Erythroblast (primary cell): ENCODE results near the gene APAF1.
"Not testable (repeated sequence)": the region's sequence is repeated elsewhere in the genome, so short reads cannot be mapped to it uniquely, and the experiment has no call there.

Source experiments
- DNase-seq, 2 experiments: peaks; one replicate each; lab custom pipeline; 2025; lab: John Stamatoyannopoulos, UW
- GATA1 ChIP-seq: IDR thresholded peaks from 2 replicates; pipeline ENCODE4 v1.6.1; 2011; ENCODE audit warnings: low read depth, mild to moderate bottlenecking, control low read depth, low read length, moderate library complexity
- POLR2A ChIP-seq: IDR thresholded peaks from 2 replicates; pipeline ENCODE4 v1.6.1; 2011; ENCODE audit warnings: mild to moderate bottlenecking, low read length

APAF1 gene

DNA sequence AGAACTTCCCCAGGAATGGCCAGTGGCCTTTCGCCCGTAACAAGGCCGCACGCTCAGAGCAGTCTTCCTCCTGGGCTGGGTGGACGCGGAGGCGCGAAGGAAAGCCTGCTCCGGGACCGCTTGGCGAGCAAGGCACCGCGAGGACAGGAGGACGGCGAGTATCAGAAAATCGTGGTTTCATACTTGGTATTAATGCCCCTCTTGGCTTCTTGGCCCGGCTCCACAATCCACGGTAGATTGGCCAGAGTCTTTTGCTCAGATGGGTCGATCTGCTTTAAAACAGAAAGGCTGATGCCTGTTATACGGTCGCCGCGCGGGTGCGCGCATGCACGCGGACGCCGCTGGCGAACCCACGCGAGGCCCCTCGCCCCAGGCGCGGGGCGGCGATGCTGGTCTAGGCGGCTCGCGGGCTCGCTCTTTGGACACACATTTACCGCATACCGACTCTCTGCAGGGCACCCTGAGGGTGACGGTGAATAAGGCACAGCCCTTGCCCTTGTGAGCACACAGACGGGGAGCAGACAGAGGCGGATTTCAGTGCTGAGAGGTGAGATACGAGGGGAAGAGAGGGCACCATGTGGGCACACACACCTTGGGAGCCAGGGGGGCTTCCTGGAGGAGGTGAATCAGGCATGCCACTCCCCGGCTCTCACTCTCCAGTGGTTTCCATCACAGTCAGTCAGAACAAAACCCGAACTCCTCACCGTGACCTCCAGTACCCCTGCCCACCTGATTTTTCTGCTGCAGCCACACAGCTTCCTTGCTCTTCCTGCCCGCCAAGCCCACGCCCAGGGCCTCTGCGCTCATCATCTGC is 100.7 kb downstream of the APAF1 start:
- TF ChIP-seq POLR2A, result no peak
- no peak for TF ChIP-seq GATA1
- no peak for DNase-seq

DNA sequence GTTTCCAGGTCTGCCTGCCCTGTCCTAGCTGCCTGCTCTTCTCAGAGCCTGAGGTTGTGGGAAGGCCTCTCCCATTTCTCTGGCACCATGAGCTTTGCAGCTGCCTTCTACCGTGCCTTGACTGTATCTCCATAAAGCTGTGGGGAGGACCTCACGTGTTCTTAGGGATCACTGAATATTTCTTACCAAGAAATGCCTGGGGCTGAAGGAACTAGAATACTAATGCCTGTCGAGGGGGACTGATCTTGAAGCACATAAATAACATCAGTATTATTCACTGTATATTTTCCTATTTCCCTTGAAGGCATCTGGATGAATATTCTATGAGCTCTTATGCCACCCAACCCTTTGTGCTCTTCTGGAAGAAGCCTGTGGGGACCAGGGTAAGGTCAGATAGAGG is 103.4 kb downstream of the APAF1 start:
- DNase-seq, result no peak
- no peak for TF ChIP-seq POLR2A
- no peak for TF ChIP-seq GATA1

DNA sequence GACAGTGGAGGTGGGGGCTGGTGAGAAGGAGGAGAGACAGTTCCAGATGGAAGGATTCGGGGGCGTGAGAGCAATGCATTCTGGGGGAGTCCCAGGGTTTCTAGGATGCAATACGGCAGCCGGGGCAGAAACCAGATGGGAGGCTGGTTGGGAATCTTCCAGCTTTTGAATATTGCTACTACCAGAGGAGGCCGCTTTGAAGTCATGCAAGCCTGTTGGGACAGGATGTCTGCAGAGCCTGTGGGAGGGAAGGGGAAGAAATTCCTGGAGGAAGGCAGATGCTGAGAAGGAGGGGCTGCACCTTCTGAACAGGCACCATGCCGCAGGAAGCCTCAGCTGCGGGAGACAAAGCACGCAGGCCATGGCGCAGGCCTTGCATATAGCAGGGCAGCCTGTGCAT is 105.4 kb downstream of the APAF1 start:
- DNase-seq, result no peak
- TF ChIP-seq POLR2A, result no peak

DNA sequence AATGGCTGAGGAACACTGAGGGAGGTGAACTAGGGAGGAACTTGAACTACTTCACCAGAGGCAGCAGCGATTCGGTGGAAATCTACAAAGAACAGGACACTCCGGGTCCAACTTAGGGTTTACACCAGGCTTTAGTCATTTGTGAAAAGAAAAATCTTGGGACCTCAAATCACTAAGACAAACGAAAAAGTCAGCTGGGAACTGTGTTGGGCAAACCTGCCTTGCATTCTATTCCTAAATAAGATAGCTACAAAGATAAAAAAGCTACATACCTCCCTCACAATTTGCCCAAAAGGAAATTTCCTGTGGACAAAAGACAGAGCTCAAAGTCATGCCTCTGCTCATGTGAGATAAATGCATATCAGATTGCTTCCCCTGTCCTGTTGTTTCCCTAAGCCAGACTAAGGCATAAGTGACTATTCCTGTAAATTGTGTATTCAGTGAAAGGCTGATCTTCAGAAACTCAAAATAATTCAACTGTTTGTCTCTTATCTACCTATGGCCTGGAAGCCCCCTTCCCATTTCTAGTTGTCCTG is 106.6 kb downstream of the APAF1 start:
- TF ChIP-seq POLR2A (no peak), GATA1 (no peak)
- no peak for DNase-seq

DNA sequence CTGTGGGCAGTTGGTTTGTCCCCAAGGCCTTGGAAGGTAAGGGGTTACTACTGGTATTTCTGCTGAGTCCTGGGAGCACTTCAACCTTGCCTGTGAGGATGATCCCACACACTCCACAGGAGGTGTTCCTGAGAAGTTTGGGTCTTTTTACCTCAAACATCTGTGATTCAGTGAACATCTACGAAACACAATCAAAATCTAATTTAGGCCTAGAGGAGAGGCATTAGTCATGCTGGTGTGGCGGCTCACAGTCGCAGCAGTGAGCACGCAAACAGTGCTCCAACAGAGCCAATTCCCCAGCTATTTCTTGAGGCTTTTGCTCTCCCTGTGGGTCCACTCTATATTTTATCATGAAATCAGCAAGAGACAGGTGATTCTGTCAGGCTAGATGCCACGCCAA is 107.6 kb downstream of the APAF1 start:
- TF ChIP-seq POLR2A (no peak), GATA1 (no peak)
- DNase-seq, result no peak

DNA sequence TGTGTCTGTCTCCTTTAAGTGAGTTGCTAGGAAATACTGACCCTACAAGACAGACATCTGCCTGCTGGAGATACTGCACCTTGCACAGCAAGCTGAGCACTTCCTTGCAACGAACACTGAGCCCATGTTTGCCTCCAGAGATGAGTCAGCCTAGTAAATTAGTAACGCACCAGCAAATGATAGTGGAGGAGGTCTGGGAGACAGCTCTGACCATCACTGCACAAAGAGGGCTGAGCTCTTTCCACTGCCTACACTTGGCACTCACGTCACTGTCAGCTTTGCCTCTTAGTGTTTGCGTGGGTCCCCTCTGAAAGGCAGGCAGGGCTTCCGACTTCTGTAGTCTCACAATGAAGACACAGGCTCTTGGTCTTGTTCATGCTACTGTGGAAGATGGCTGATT is 109.0 kb downstream of the APAF1 start:
- no peak for DNase-seq

DNA sequence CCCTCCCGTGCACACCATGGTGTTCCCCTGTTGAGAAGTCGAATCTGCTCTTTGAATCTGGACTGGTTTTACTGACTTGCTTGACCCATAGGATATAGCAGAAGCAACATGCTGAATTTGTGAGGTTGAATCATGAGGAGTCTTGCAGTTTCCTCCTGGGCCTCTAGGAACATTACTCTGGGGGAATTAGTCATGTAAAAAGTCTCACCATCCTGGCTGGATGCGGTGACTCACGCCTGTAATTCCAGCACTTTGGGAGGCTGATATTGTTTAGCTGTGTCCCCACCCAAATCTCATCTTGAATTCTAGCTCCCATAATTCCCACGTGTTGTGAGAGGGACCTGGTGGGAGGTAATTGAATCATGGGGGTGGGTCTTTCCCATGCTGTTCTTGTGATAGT is 110.8 kb downstream of the APAF1 start:
- DNase-seq, result not testable (repeated sequence)

More for the DNA sequence above, 109.0 kb downstream of the APAF1 start:
- TF ChIP-seq POLR2A (no peak), GATA1 (no peak)

DNA sequence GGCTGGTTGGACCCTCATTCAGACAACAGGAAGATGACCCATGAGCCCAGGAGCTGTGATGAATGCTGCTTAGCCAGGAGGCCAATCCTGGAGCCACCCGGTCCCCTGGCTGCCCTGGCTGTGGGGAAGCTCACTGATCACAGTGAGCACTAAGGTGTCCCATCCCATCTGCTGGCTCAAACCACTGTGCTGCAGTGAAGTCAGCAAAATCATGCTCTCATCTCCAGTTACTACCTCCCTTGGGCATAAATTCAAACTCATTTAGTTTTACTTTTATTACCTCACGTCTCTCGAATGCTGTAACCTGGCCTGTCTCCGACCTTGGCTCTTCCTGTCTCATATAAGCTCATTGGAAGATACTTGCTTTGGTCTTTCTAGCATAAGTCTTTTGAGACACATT is 112.4 kb downstream of the APAF1 start:
- TF ChIP-seq POLR2A, result no peak
- TF ChIP-seq GATA1, result no peak
- DNase-seq, result no peak

DNA sequence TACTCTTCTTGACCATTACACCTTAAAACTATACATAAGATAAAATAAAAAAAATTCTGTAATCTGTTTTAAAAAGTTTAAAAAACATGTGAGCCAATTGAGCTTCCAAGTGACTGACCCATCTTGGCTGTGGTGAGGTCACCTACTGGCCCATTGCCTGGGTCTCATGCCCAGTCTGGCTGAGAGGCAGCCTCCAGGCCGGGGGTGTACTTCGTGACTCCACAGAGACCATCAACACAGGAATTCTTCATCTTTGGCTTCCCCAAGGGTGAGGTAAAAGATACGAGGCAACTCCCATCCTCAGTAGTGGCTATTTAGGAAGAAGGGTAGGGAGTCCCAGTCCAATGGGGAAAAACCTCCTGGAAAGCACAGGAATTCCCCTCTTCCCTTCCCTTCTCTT is 113.2 kb downstream of the APAF1 start:
- no peak for DNase-seq
- no peak for TF ChIP-seq POLR2A
- no peak for TF ChIP-seq GATA1

DNA sequence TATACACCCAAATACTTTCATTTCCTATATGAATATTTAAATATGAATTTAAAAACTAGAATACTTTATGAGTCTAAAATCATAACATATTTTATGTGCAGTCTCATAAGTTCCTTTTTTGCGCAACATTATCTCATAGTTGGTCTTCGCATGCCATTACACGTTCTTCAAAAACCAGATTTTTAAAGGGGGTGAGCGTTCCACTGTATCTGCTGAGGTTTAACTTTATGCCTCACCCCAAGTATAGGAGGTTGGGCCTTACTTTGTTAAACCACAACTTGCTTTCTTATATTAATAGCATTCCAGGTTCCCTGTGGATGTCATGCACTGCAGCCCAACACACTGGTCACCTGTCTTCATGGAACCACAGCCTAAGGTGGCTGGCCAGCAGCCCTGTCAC is 118.6 kb downstream of the APAF1 start:
- DNase-seq, result no peak

DNA sequence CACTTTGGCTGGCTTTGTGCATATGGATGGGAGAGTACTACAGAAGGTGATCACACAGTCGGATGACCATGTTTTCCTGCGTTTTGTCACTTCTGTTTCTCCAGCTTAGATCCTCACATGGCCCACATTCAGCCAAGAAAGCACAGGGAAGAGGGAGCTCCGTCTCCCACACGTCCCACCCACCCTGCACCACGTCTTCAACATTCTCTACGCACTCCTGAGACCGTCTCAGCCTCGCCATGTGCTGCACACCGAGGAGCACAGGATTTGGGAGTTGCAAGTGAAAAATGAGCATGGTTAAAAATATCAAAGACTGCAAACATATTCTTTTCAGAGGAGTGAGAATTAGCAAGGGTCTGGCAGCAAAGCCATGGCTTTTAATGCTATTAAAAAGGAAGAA is 122.2 kb downstream of the APAF1 start:
- TF ChIP-seq GATA1 (no peak), POLR2A (no peak)

More for the DNA sequence above, 118.6 kb downstream of the APAF1 start:
- TF ChIP-seq POLR2A (no peak), GATA1 (no peak)

DNA sequence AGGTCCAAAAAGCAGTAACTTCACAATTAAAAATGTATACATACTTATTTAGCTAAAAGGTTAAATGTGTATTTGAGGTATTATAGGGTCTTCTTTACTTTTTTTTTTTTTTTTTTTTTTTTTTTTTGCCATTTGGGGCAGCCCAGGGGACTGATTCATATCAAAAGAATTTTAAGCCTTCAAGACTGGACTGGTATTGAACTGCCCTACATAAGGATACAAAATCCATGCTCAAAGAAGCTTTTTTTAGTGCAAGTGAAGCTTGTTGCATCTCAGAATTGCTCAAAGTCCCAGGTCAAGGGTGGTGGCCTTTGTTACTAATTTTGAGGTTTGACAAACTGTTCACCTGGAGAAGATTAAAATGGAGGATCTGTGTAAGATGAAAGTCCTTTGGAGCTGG is 124.0 kb downstream of the APAF1 start:
- TF ChIP-seq GATA1 (no peak), POLR2A (no peak)
- DNase-seq, result no peak

More for the DNA sequence above, 122.2 kb downstream of the APAF1 start:
- no peak for DNase-seq

DNA sequence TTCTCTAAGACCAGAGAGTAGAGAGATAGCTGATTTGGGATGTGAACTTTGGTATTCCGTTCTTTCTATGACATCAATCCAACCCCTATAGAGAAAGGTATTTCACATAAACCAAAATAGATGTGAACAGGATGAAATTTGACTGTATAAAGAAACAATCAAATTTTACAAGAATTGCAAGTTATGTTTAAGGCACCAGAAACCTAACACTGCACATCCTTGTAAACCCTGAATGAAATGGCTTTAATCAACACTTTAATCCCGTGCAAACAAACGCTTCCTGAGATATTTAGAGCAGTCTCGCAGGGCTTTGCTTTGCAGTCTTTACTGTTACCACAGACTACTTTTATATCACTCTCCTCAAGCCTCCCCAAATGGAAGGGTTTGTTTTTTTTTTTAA is 125.1 kb downstream of the APAF1 start:
- DNase-seq, result no peak
- TF ChIP-seq POLR2A (no peak), GATA1 (no peak)

DNA sequence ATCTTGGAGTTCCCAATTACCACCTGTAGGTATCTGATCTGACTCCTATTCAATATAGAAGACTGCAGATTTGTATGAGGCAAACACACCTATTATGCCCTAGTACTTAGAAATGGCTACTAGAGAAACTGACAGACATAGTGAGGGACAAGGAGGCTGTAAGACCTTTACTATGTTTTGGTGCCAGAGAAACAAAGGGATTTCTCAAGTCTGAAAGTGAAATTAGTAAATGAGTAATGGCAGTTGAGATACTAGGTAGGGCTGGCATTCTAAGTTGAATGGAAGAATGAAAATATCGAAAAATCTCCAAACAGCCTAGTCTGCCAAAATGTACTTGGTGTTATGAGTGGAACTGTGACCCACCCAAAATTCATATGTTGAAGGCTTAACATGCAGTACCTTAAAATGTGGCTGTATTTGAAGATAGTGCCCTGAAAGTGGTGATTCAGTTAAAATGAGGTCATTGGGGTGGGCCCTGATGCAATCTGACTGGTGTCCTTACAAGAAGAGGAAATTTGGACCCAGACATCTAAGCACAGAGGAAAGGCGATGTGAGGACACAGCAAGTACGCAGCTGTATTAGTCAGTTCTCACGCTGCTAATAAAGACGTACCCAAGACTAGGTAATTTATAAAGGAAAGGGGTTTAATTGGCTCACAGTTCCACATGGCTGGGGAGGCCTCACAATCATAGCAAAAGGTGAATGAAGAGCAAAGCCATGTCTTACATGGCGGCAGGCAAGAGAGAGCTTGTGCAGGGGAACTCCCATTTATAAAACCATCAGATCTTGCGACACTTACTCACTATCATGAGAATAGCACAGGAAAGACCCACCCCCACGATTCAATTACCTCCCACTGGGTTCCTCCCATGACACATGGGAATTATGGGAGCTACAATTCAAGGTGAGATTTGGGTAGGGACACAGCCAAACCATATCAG is 127.0 kb downstream of the APAF1 start:
- peak; percentile 15 to 57 for DNase-seq
- TF ChIP-seq POLR2A, result no peak
- TF ChIP-seq GATA1, result no peak

DNA sequence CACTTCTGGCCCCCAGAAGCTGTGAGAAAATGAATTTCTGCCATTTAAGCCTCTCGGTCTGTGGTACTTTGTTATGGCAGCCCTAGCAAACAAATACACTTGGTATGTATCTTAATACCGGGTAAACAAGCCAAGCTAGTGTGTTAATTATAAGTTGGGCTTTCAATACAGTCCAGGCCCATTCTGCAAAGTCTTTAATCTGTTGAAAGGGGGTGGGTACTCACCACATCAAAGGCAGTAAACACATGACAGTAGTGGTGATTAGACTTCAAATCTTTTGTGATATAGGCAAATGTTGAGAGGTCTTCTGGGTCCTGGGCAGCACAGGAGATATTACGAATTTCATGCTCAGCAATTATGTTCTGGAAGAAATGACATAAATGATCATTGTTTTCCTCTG is 127.7 kb downstream of the APAF1 start:
- no peak for TF ChIP-seq POLR2A
- no peak for TF ChIP-seq GATA1
- DNase-seq, result no peak
